ENCODE data around the gene CYP2A7.
"Not testable (repeated sequence)": the region's sequence is repeated elsewhere in the genome, so short reads cannot be mapped to it uniquely, and the experiment has no call there.

The CYP2A7 gene

GRCh38 chr19:40838477-40838876, 43.6 kb downstream of the CYP2A7 start:
- DNase-seq, result not testable (repeated sequence)

DNA sequence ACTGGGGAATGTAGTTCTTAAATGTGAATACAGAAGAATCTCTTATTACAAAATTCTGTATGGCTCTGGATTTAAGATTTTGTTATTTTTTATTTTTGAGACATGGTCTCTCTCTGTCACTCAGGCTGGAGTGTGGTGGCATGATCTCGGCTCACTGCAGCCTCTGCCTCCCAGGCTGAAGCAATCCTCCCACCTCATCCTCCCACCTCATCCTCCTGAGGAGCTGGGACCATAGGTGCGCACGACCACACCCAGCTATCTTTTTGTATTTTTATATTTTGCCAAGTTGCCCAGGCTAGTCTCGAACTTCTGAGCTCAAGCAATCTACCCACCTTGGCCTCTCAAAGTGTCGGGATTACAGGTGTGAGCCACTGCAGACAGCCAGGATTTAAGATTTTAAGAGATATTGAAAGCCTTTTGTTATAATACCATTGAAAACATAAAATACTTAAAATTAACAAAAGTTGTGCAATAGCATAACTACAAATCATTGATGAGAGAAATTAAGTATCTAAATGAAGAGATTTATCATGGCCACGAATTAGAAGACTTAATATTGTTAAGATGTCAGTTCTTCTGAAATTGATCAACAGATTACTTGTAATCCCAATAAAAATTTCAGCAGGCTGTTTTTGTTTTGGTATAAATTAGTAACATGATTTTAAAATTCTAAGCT, 45.1 kb downstream of the CYP2A7 start:
- no peak for DNase-seq

- DNase-seq, result not testable (repeated sequence)
These were observed 48.1 kb downstream of the CYP2A7 start for GRCh38 chr19:40833728-40834533.

DNA sequence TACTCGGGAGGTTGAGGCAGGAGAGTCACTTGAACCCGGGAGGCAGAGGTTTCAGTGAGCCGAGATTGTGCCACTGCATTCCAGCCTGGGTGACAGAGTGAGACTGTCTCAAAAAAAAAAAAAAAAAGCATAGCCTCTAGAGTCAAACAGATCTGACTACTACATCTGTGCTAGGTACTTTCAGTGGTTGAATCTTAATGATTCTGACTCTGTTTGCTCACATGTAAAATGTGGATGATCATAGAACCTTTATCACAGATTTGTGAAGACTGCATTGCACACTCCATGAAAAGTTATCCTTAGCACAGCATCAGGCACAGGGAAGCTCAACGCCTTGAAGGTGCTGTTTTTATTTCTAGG, 49.6 kb downstream of the CYP2A7 start:
- not testable (repeated sequence) for DNase-seq

DNA sequence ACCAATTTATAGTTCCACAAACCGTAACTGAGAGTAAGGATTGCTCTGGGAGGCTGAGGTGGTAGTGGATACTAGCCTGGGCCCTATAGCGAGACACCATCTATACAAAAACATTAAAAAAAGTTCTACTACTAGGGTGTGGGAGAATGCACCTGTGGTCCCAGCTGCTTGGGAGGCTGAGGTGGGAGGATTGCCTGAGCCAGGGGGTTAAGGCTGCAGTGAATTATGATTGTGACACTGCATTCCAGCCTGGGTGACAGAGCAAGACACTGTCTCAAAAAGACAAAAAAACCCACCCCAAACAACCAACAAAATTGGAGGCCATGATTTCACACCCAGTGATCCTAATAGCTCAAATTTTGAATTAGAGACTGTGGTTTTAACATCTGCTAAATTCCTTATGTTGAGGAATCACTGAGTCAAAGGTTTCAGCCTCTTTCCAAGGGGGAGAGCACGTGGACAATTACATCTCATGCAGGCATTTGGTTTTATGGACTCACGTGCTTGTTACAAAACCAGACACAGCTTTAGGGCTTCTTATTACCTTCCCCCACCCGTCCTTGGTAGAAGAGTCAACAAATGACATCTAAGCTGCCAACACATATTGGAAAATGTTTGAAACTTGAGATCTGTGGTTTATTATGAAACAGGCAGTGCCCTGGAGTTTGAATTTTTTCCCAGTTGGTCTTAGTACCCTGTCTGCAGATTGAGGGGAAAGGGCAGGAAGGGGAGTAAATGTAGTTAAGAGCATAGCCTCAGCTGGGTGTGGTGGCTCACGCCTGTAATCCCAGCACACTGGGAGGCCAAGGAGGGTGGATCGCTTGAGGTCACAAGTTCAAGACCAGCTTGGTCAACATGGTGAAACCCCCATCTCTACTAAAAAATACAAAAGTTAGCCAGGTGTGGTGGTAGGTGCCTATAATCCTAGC, 50.3 kb downstream of the CYP2A7 start:
- no peak for DNase-seq

GRCh38 chr19:40830741-40831140, 51.3 kb downstream of the CYP2A7 start:
- not testable (repeated sequence) for DNase-seq

GRCh38 chr19:40829205-40829604, 52.8 kb downstream of the CYP2A7 start:
- DNase-seq, result no peak

GRCh38 chr19:40827386-40828247, 54.4 kb downstream of the CYP2A7 start:
- DNase-seq, result no peak

GRCh38 chr19:40826699-40827385, 55.2 kb downstream of the CYP2A7 start:
- not testable (repeated sequence) for DNase-seq

DNA sequence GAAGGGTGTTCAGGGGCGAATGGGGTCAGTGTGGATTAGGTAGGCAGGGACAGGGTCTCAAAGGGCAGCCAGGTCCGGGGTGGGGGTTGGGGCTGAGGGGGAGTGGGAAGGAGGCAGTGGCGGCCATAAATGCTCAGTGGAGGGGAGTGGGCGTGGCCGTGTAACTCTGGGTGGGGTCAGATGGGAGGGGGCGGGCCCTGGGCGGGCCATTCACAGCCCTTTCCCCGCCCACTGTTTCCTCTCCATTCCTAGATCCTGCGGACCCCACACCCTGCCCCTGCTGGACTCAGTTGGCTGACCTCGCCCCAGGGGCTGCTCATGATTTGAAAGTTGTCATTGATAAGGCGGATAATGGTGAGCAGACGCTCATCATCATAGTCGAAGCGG, 55.7 kb downstream of the CYP2A7 start:
- not testable (repeated sequence) for DNase-seq

DNA sequence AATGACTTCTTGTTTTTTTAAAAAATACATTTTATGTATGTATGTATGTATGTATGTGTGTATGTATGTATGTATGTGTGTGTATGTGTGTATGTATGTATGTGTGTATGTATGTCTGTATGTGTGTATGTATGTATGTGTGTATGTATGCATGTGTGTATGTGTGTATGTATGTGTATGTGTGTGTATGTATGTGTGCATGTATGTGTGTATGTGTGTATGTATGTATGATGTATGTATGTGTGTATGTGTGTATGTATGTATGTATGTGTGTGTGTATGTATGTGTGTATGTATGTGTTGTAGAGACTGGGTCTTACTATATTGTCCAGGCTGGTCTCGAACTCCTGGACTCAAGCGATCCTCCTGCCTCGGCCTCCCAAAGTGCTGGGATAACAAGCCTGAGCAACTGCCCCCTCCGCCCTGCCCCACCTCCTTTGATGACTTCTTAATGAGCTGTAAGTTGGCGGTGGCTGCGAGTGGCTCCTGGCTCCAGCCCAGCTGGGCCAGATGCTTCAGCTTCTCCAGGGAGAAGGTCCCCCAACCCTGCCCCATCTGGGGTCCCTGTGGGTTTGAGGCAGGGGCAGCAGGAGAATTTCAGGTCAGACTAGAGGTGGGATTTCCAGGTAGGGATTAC, 56.5 kb downstream of the CYP2A7 start:
- DNase-seq, result not testable (repeated sequence)

Measured in NCI-H524 (cell line).